GM04503 (cell line): ENCODE data around the gene TXNL1.
"Not testable (repeated sequence)": the region's sequence is repeated elsewhere in the genome, so short reads cannot be mapped to it uniquely, and the experiment has no call there.

Experiments
- DNase-seq: peaks from one replicate; pipeline ENCODE4 v3.0.0-alpha.2; 2012; ENCODE audit warnings: low read depth

TXNL1 gene

DNA sequence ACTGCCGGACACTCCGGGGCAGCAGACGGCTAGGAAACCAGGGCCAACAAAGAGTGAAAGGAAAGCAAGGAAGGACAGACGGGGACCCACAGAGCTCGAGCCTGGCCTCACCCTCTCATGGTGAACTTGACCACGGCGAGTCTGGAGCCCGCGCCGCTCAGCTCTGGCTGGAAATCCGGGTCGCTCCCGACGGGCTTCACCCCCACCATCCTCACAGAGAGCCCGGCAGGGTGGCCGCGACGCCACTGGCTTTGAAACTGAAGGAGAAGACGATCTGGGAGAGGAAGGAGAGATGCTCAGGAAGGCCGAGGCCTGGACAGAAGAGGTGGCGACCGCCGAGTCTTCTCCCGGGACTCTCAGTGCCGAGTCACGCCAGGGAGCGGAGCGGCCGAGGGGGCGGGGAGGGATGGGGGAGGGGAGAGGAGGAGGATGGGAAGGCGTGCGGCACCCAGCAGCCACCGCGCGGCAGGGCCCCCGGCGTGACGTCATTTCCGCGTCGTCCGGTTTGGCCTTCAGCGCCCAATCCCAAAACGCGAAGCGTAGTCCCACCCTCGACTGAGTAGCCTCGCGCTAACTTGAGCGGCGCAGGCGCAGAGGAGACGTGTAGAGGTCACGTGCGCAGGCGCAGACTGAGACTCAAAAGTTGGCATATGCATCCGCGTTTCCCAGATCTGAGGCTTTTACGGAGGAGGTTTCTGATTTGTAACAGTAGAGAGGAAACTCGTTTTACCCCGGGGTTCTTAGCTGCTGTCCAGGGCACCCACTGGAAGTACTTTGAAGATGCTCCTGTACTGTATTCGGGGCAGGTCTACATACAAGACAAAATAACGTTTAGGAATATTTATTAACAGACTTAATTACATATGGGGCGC is at the start of gene TXNL1:
TSS of gene TXNL1 (minus strand) at position 361 of the 872 bp plus-strand sequence. CDS start at position 209, 152 bp downstream.
- peak; percentile 85 for DNase-seq

- DNase-seq = no peak
Observed at GRCh38 chr18:56684277-56684676, 45.9 kb upstream of the TXNL1 start.

DNA sequence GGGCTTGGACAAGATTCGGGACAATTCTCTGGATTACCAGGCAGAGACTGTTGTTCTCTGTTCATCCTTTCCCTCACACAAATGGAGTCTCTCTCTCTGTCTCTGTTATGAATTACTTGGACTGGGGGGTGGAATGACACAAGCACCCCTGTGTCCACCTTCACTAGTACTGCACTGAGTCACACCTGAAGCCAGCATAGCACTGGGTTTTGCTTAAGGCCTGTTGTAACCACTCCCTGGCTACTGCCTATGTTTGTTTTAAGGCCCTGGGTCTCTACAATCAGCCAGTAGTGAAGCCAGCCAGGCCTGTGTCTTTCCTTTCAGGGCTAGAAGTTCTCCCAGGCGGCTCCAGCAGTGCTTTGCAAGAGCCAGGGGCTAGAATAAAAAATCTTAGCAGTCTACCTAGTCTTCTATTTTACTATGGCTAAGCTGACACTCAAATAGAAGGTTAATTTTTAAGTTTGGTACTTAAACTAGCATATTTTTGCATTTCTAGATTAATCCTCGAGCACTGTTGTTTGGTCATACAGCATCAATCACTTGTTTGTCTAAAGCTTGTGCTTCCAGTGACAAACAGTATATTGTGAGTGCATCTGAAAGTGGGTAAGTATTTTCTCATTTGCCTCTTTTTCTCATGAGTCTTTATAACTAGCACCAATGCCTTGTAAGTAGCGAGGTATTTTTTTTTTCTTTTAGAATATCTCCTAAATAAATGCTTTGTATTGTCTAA is 40.6 kb upstream of the TXNL1 start:
- no peak for DNase-seq

GRCh38 chr18:56676639-56677038 is 38.2 kb upstream of the TXNL1 start:
- DNase-seq = no peak

DNA sequence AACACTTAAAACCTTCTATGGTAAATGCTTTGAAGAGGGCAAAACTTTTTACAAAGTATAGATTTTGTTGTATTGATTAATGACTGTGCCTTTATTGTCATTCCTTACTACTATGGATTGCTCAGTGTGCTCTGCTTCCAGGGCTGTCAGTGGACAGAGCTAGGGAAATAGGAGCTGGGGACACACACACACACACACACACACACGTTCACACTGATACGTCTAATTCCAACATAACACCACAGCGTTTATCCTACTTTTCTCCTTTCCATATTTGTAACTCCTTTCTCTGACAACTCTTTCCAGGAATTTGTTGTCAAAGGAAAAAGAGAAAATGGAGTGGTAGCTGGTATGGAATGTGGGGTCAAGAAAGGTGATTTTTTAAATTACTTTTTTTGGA is 34.6 kb upstream of the TXNL1 start:
- no peak for DNase-seq

DNA sequence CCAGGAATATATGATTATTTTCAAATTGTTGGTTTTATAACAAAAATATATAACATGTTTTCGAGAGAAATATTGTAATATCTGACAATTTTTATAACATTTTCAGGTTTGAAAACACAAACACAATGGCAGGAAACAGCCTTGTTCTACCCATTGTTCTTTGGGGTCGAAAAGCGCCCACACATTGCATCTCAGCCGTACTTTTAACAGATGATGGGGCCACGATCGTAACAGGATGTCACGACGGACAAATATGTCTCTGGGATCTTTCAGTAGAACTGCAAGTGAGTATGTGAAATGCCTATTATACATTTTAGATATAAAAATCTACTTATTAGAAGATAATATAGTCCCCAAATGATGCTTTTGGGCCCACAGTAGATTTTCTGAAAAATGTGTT is 34.0 kb upstream of the TXNL1 start:
- DNase-seq = no peak

DNA sequence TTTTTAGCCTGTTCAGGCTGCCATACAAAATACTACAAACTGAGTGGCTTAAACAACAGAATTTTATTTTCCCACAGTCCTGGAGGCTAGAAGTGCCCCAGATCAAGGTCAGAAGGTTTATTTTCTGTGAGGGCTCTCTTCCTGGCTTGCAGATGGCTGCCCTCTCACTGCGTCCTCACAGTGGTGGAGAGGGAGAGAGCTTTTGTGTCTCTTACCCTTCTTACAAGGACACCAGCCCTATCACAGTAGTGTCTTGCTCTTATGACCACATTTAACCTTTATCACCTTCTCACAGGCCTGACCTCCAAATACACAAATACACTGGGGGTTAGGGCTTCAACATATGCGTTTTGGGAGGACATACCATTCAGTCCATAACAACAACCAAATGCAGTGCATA is 24.5 kb upstream of the TXNL1 start:
- no peak for DNase-seq

GRCh38 chr18:56662502-56662901 is 24.1 kb upstream of the TXNL1 start:
- no peak for DNase-seq

- no peak for DNase-seq
Observed at GRCh38 chr18:56662063-56662408, 23.6 kb upstream of the TXNL1 start.

- no peak for DNase-seq
Observed at GRCh38 chr18:56661360-56662062, 23.1 kb upstream of the TXNL1 start.

DNA sequence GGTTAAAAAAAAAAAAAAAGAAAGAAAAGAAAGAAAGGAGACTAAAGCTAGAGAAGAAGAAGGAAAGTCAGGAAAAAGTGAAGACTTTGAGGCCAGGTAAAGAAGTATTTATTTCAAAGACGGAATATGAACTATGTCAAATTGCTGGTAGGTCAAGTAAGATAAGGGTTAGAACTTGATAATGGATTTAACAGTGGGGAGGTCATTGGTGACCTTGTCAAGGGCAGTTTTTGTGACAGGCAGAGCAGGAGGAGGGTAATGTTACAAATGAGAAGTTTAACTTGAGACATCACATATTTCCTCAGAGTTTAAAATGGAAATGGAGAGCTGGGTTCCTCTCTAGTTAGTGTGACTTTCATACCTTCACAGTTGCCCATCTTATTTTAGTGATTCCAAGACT is 22.3 kb upstream of the TXNL1 start:
- no peak for DNase-seq

- DNase-seq = no peak
Observed at GRCh38 chr18:56659111-56659510, 20.7 kb upstream of the TXNL1 start.

DNA sequence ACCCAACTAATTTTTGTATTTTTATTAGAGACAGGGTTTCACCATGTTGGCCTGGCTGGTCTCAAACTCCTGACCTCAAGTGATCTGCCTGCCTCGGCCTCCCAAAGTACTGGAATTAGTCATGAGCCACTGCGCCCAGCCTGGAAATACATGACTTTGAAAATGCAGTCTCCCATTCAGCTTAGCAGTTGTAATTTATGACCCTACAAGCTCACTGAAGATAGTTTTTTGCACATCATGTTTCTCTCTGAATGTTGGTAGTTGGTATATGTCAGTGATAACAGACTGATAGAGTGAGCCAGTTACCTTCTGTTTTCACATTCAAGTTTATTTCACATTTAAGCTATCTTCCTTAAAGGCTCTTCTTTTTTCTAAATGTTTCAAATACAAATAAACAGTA is 19.9 kb upstream of the TXNL1 start:
- no peak for DNase-seq

- DNase-seq = not testable (repeated sequence)
Observed at GRCh38 chr18:56654280-56654679, 15.9 kb upstream of the TXNL1 start.

- DNase-seq = no peak
Observed at GRCh38 chr18:56652802-56653201, 14.4 kb upstream of the TXNL1 start.

GRCh38 chr18:56651771-56652092 is 13.3 kb upstream of the TXNL1 start:
- DNase-seq = no peak

GRCh38 chr18:56650944-56651770 is 12.8 kb upstream of the TXNL1 start, which contains the start of gene WDR7:
Gene WDR7, plus strand, starts transcription at chr18:56651359. Its CDS starts 21,157 bp downstream, at chr18:56672516.
- peak; percentile 93 for DNase-seq

DNA sequence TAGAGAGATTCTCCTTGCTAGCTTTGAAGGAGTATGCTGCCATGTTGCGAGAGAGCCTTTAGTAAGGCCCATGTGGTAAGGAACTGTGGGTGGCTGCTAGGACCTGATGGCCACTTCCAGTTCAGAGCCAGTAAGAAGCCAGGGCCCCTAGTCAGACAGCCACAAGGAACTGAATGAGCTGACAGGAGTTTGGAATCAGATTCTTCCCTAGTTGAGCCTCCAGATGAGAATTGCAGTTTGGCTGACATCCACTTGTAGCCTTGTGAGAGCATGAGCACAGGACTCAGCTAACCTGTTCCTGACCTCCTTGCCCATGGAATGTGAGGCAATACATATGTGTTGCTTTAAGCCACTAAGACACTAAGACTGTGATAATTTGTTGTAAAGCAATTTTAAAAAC is 11.6 kb upstream of the TXNL1 start:
- DNase-seq = no peak

- DNase-seq = no peak
Observed at GRCh38 chr18:56647951-56648893, 9.8 kb upstream of the TXNL1 start.

GRCh38 chr18:56647071-56647470 is 8.7 kb upstream of the TXNL1 start:
- no peak for DNase-seq
